Fibroblast of pulmonary artery (primary cell): ENCODE measurements around the gene ASTN2.
"Not testable (repeated sequence)": the region's sequence is repeated elsewhere in the genome, so short reads cannot be mapped to it uniquely, and the experiment has no call there.

Experiments used
- DNase-seq: peaks from one replicate; pipeline ENCODE4 v3.0.0-alpha.2; 2010; ENCODE audit warnings: low read depth
- H3K4me3 ChIP-seq: replicated peaks from 2 replicates; pipeline ENCODE4 v1.5.1; 2011; ENCODE audit warnings: low read depth, mild to moderate bottlenecking, control low read depth, low read length, moderate library complexity
- TF ChIP-seq, protein P1 (sequence below): IDR thresholded peaks from 2 replicates; pipeline ENCODE4 v1.5.1; 2011; ENCODE audit warnings: mild to moderate bottlenecking, control low read depth, low read length, inconsistent platforms; ENCODE audit errors: missing control alignments

The ASTN2 gene

GRCh38 chr9:116842658-116843057 is 572.2 kb downstream of the ASTN2 start:
- no peak for DNase-seq
- H3K4me3 ChIP-seq: no peak overlapping the region
- TF ChIP-seq, protein P1, sequence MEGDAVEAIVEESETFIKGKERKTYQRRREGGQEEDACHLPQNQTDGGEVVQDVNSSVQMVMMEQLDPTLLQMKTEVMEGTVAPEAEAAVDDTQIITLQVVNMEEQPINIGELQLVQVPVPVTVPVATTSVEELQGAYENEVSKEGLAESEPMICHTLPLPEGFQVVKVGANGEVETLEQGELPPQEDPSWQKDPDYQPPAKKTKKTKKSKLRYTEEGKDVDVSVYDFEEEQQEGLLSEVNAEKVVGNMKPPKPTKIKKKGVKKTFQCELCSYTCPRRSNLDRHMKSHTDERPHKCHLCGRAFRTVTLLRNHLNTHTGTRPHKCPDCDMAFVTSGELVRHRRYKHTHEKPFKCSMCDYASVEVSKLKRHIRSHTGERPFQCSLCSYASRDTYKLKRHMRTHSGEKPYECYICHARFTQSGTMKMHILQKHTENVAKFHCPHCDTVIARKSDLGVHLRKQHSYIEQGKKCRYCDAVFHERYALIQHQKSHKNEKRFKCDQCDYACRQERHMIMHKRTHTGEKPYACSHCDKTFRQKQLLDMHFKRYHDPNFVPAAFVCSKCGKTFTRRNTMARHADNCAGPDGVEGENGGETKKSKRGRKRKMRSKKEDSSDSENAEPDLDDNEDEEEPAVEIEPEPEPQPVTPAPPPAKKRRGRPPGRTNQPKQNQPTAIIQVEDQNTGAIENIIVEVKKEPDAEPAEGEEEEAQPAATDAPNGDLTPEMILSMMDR: no peak

DNA sequence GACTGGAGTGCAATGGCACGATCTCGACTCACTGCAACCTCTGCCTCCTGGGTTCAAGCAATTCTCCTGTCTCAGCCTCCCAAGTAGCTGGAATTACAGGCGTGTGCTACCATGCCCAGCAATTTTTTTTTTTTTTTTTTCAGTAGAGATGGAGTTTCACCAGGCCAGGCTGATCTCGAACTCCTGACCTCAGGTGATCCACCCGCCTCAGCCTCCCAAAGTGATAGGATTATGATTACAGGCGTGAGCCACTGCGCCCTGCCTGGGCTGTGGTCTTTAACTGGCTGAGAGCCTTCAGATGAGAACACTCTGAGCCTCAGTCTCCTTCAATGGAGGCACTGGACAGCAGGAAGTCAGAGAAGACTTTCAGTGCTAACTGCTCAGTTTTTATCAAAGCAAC is 576.4 kb downstream of the ASTN2 start:
- not testable (repeated sequence) for DNase-seq, H3K4me3 ChIP-seq

- TF ChIP-seq, protein P1: no peak
- no peak overlapping the region for H3K4me3 ChIP-seq
- no peak for DNase-seq
Observed at GRCh38 chr9:116837018-116837989, 577.6 kb downstream of the ASTN2 start.

DNA sequence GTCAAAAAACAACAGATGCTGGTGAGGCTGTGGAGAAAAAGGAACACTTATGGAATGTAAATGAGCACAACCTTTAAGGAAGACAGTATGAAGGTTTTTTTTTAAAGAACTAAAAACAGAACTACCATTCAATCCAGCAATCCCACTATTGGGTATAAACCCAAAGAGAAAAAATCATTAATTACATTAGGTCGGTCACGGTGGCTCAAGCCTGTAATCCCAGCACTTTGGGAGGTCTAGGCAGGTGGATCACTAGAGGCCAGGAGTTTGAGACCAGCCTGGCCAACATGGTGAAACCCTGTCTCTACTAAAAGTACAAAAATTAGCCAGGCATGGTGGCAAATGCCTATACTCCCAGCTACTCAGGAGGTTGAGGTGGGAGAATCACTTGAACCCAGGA is 584.5 kb downstream of the ASTN2 start:
- not testable (repeated sequence) for H3K4me3 ChIP-seq, DNase-seq

DNA sequence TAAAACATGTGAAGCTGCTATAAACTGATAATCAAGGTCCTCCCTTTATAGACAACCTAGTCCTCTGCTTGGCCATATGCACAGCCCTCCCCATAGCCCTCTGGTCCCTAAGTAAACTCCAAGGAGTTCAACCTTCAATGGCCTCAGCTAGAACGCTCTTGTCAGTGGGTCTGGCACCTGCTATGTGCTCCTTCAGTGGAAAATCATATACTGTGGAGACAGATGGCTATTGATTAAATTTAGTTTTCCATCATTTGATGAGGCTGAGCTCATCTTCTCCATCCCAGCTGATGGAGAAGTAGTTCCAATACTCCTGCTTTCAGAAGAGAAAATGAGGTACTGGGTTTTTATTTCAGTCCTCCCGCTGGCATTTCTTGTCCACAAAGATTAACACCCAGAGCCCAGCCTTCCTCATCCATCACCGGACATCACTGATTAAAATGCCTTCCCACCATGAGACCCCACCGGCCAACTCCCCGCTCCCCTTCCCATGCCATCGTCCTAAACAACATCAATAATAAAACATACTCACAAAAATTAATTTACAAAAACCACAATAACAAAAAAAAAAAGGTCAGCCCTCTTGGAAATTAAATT is 593.1 kb downstream of the ASTN2 start:
- TF ChIP-seq, protein P1: no peak
- no peak overlapping the region for H3K4me3 ChIP-seq
- DNase-seq: no peak

- TF ChIP-seq, protein P1: no peak
- H3K4me3 ChIP-seq: no peak overlapping the region
- no peak for DNase-seq
Observed at GRCh38 chr9:116819116-116819515, 595.7 kb downstream of the ASTN2 start.

- TF ChIP-seq, protein P1: no peak
- DNase-seq: no peak
- no peak overlapping the region for H3K4me3 ChIP-seq
Observed at GRCh38 chr9:116817762-116818161, 597.1 kb downstream of the ASTN2 start.

- TF ChIP-seq, protein P1: no peak
- DNase-seq: no peak
- H3K4me3 ChIP-seq: no peak overlapping the region
Observed at GRCh38 chr9:116816484-116816883, 598.4 kb downstream of the ASTN2 start.
